Upper lobe of right lung (tissue), 1 donor: ENCODE data around the gene CSNK1A1L. TPM values are rescaled to one million over a fixed set of nuclear protein-coding genes. Genes with fewer than 3 reads are reported as not detected.
A peak's percentile ranks its signal among the peaks of the same experiment; 100 is the strongest.

Experiments used
- ATAC-seq: fragments of 200-7000 bp; cut with Tn5 transposase; one replicate; pipeline ENCODE4 v1.9.1; 2020; ENCODE audit warnings: mild to moderate bottlenecking, moderate library complexity
- DNase-seq: peaks from one replicate; pipeline ENCODE4 v3.0.0-alpha.2; 2020
- H3K27ac ChIP-seq: fragments of 200-600 bp; one replicate; pipeline ENCODE4 v1.8.0; 2022
- H3K27me3 ChIP-seq: fragments of 200-600 bp; one replicate; pipeline ENCODE4 v1.8.0; 2022; ENCODE audit warnings: mild to moderate bottlenecking
- H3K36me3 ChIP-seq: fragments of 200-600 bp; one replicate; pipeline ENCODE4 v1.8.0; 2022
- H3K4me1 ChIP-seq: fragments of 200-600 bp; one replicate; pipeline ENCODE4 v1.8.0; 2022
- H3K4me3 ChIP-seq: fragments of 200-600 bp; one replicate; pipeline ENCODE4 v1.8.0; 2022; ENCODE audit warnings: mild to moderate bottlenecking
- H3K9me3 ChIP-seq: fragments of 200-600 bp; one replicate; pipeline ENCODE4 v1.8.0; 2022
- CTCF ChIP-seq: fragments of 200-600 bp; IDR thresholded peaks from one replicate; pipeline ENCODE4 v1.8.0; 2022; ENCODE audit warnings: antibody characterized with exemption
- intact Hi-C: fragments of 100-400 bp; cut with DNase I; formaldehyde crosslinking; loops from one replicate; pipeline ENCODE4 v1.11.0; 2022
- total RNA-seq: library from RNA; stranded (reverse); fragmentation: NEBNext Ultra II Directional; extraction: Animal tissue kit (Norgen Biotek cat#: 25700); gene quantifications from one replicate; pipeline ENCODE4 v1.2.1, GENCODE V29; 2021
- donor health status: DM: no; HTN: yes; CAD: no; lungs with severe emphysema.

The CSNK1A1L gene
- total RNA-seq, 1 donor from 2014 or later: not detected

- Histone ChIP-seq H3K9me3 (no peaks in the 10 kb centered on the region), H3K27ac (no peak overlapping the region), H3K36me3 (no peaks in the 10 kb centered on the region), H3K27me3 (no peaks in the 10 kb centered on the region), H3K4me1 (no peaks in the 10 kb centered on the region), H3K4me3 (no peak overlapping the region)
- intact Hi-C loops: no loop called here
- no peak for DNase-seq
- no peak for ATAC-seq
- TF ChIP-seq CTCF: no peak
These were observed 8.4 kb downstream of the CSNK1A1L start for GRCh38 chr13:37097076-37097475.

GRCh38 chr13:37094840-37095239 lies 10.6 kb downstream of the CSNK1A1L start:
- intact Hi-C loops: no loop called here
- no peaks in the 10 kb centered on the region for H3K27me3 ChIP-seq
- ATAC-seq (no peak), DNase-seq (no peak)
- H3K36me3 ChIP-seq: no peaks in the 10 kb centered on the region
- H3K4me1 ChIP-seq: no peaks in the 10 kb centered on the region
- no peaks in the 10 kb centered on the region for H3K9me3 ChIP-seq
- TF ChIP-seq CTCF: no peak
- H3K4me3 ChIP-seq: no peak overlapping the region
- H3K27ac ChIP-seq: no peak overlapping the region

GRCh38 chr13:37094099-37094498 lies 11.4 kb downstream of the CSNK1A1L start:
- no peak overlapping the region for H3K4me3 ChIP-seq
- no peak for TF ChIP-seq CTCF

GRCh38 chr13:37091835-37092234 lies 13.6 kb downstream of the CSNK1A1L start:
- Histone ChIP-seq H3K36me3 (no peaks in the 10 kb centered on the region), H3K9me3 (no peaks in the 10 kb centered on the region), H3K27ac (no peak overlapping the region), H3K4me3 (no peak overlapping the region), H3K27me3 (no peaks in the 10 kb centered on the region), H3K4me1 (no peaks in the 10 kb centered on the region)
- intact Hi-C loops: no loop called here
- TF ChIP-seq CTCF: no peak
- no peak for ATAC-seq
- no peak for DNase-seq

More at GRCh38 chr13:37094099-37094498, 11.4 kb downstream of the CSNK1A1L start:
- H3K9me3 ChIP-seq: no peaks in the 10 kb centered on the region
- intact Hi-C loops: no loop called here
- H3K27me3 ChIP-seq: no peaks in the 10 kb centered on the region
- no peaks in the 10 kb centered on the region for H3K36me3 ChIP-seq
- DNase-seq: no peak
- H3K4me1 ChIP-seq: no peaks in the 10 kb centered on the region
- ATAC-seq: no peak
- no peak overlapping the region for H3K27ac ChIP-seq

- Histone ChIP-seq H3K9me3 (no peaks in the 10 kb centered on the region), H3K4me3 (no peak overlapping the region), H3K27me3 (no peaks in the 10 kb centered on the region), H3K27ac (no peak overlapping the region), H3K36me3 (no peaks in the 10 kb centered on the region), H3K4me1 (no peaks in the 10 kb centered on the region)
- TF ChIP-seq CTCF: no peak
- DNase-seq: no peak
- peak; percentile 64 for ATAC-seq
- intact Hi-C loops: no loop called here
These were observed 14.6 kb downstream of the CSNK1A1L start for GRCh38 chr13:37090912-37091311.

- Histone ChIP-seq H3K27me3 (no peaks in the 10 kb centered on the region), H3K9me3 (no peaks in the 10 kb centered on the region), H3K4me3 (no peak overlapping the region), H3K27ac (no peak overlapping the region), H3K4me1 (no peaks in the 10 kb centered on the region), H3K36me3 (no peaks in the 10 kb centered on the region)
- intact Hi-C loops: no loop called here
- ATAC-seq (no peak), DNase-seq (no peak)
- no peak for TF ChIP-seq CTCF
These were observed 16.0 kb downstream of the CSNK1A1L start for GRCh38 chr13:37089495-37089894.
